Stimulated activated CD4-positive, alpha-beta T cell treated with anti-CD3 and anti-CD28 coated beads, Interleukin-12 subunit alpha, Interleukin-12 subunit beta, amount 100 ng/mL, for 48 hours (primary cell): ENCODE results near the gene COPS9.
A peak's percentile ranks its signal among the peaks of the same experiment; 100 is the strongest.

ENCODE experiments used
- DNase-seq, 3 donors: peaks; one replicate each; pipeline ENCODE4 v3.0.0-alpha.2; 2020; ENCODE audit warnings: low read depth in 2 of 3, low spot score in 1 of 3

COPS9 gene

GRCh38 chr2:240136013-240136670 is at the start of gene COPS9:
Gene COPS9 (minus strand): TSS chr2:240136305. CDS start chr2:240136284, 21 bp downstream.
- DNase-seq, result peak; percentile 79 to 85 (median 82)

DNA sequence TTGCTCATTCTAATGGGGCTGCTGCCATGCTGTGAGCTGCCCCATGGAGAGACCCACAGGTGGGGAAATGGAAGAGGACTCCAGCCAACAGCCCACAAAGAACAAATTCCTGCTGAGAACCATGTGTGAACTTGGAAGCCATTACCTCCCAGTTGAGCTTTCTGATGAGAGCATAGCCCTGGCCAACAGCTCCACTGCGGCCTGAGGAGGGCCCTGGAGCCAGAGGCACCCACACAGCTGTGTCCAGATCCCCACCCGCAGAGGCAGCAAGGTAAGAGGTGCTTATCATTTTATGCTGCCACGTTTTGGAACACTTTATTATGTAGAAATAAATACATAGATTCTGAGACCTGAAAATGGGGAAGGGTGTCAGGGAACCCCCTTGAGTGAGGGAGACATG is 48.6 kb upstream of the COPS9 start:
- DNase-seq, result no peak

DNA sequence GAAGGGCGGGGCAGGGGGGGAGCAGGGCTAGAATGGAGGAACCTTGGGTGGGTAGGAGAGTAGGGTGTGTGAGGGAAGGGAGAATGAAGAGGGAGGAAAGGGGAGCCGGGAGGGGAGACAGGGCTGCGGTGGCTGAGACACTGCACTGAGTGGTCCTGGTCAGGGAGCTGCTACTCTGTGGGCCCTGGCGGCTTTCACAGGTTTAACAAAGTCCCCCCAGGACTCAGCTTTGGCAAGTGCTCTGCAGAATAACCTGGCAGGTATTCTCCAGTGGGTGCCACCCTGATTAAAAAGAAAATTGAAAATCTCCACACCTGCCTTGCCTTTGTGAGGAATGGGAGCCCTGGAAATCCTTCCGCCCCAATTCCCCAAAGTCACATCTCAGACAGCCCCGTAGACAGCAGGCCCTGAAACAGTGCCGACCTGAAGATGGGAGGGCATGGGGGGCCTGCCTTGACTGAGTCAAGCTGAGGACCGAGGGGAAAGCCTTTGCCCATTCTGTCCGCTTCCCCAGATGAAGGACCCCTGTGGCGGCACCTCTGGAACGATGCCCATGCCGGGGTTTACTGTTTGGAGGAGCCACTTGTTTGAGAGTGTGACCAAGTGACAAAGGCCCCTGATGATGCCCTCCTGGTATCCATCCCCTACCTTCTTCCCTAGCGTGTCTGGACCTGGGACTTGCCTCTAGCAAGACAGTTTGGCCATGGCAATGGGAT is 47.9 kb upstream of the COPS9 start:
- DNase-seq, result no peak

GRCh38 chr2:240183006-240183874 is 47.1 kb upstream of the COPS9 start:
- DNase-seq, result no peak

DNA sequence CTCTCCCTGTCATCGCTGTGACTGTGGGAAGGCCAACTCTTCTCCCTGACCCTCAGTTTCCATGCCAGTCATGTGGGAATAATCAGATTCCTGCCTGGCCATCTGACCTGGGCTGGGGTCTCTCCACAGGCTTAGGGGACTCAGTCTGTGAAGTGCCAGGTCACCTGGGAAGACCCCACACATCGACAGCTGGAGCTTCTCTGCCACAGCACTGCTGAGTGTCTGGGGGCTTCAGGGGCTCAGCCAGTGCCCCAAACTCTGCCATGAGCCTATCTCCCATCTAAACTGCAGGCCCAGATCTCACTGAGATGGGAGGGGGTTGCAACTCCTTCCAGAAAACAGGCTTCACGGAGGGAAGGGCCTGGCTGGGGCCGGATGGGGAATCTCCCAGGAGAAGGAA is 46.4 kb upstream of the COPS9 start:
- no peak for DNase-seq

DNA sequence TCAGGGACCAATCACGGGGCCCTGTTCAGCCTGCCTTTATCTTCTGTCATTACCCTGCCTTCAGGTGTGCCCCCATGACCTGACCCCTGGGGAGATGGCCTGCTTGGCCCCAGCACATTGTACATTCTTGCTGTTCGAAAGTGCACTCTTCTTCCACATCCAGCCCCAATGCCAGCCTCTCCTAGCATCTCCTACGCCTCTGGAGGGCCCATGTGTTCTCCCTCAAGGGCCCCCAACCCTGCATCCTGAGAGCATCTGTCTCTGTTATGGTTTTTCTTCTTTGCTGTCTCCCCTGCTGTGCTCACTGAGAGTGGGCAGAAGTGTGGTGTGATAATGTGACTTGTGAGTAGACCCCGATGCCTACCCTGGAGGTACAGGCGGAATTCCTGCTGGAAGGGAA is 45.9 kb upstream of the COPS9 start:
- no peak for DNase-seq

- no peak for DNase-seq
Observed at GRCh38 chr2:240179941-240180666, 44.0 kb upstream of the COPS9 start.

DNA sequence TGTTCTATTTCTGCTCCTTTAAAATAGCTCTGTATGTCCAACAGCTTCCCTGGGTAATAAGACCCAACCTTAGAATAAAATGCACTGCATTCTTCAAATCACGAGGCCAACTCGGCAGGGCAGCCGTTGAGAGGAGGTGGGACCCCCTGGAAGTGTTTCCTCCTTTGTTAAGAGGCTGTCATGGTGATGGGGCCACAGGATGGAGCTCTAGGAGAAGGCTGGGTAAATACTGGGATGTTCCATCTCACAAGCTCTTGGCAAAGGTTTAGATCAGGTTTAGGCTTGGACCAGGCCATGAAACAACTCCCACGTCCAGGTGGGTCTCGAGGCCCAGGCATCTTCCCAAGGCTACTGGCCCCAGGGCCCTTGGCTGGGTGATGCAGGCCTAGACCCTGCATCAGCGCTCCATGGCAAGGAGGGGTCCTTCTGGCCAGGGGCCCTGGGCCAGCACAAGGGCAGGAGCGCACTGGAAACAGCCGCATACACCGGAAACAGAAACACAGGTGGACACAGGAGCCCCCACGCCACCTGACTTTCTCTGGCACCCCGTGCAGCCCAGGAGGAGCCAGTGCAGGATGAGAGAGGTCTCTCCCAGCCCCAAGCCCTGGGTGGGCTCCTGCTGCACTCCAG is 43.2 kb upstream of the COPS9 start:
- no peak for DNase-seq

- no peak for DNase-seq
Observed at GRCh38 chr2:240178564-240178963, 42.5 kb upstream of the COPS9 start.

DNA sequence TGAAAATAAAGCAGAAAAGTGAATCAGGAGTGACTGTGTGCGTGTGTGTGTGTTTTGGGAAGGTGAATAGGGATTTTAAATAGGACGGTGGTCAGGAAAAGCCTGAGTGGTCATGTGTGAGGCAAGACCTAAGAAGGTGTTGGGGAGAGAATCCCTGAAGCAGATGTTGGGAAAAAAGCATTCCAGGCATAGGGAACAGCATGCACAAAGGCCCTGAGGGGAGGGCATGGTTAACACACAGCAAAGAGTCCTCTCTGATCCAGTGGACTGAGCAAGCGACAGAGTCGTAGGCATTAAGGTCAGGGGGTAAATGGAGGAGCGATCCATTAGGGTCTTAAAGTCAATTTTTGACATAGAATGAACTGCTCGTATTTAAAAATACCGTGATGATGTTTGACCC is 38.4 kb upstream of the COPS9 start:
- no peak for DNase-seq

GRCh38 chr2:240172071-240172895 is 36.2 kb upstream of the COPS9 start:
- DNase-seq, result no peak

- DNase-seq, result no peak
Observed at GRCh38 chr2:240170883-240171282, 34.8 kb upstream of the COPS9 start.

GRCh38 chr2:240170354-240170735 is 34.2 kb upstream of the COPS9 start:
- DNase-seq, result no peak

GRCh38 chr2:240169486-240170353 is 33.6 kb upstream of the COPS9 start:
- no peak for DNase-seq

DNA sequence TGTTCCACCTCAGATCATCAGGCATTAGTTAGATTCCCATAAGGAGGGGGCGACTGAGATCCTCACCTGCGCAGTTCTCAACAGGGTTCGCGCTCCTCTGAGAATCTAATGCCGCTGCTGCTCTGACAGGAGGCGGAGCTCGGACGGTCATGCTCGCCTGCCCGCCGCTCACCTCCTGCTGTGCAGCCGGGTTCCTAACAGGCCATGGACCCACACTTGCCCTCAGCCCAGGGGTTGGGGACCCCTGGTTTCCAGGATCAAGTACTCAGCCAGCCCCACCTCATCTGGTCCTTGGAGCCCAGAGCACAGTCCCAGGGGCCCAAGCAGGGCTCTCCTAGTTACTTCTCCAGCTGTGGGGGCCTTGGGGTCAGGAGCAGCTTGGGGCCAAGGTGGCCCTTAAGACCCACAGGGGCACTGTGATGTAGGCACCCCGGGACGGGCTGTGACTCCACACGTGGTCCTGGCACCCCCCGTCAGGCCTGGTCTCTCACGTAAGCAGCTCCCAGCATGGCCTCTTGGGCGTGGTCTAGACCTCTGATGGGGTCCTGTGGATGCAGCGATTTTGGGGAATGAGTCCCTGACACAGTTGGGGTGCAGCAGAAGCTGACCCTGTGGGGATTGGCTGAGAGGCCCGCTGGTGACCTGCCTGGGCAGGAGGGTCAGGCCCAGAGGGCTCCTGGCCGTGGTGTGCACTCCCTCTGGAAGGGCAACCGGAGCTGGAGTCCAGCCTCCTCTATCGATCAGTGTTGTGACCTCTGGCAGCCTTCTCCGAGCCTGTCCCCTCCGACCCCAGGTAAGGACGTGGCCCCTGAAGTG is 32.6 kb upstream of the COPS9 start:
- DNase-seq, result no peak

DNA sequence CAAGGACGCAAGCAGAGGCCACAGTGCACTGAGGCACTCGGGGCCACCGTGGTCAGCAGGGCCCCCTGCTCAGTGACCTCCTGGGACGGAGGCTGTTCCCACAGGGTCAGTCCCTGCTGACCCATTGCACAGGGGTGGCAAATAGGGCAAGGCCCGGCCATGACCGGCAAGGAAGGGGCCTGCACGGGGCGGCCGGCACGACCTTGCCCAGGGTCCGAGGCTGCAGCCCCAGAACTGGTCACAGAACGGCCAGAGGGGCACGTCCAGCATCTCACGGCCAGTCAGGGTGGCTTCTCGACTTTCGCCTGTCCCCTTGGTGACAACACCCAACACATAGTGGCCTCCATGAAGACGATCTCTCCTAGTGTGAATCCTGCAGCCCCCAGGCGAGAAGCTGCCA is 31.9 kb upstream of the COPS9 start:
- DNase-seq, result no peak

DNA sequence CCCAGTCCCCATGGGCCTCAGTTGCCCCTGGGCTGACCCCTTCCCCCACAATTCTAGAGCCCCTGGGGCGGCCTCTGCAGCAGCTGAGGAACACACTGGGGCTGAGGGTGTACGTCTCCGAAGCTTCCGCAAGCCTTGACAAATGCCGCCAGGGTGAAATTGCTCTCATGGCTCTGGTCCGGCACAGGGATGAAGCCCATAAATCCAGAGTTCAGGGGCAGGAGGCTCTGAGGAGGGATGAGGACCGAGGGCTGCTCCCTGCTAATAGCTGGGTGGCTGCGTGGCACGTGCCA is 31.4 kb upstream of the COPS9 start:
- DNase-seq, result no peak
